CD4-positive, alpha-beta T cell treated with Interleukin-17A for 4 hours (primary cell): Measurements from ENCODE around the gene SORBS1.

Experiments
- DNase-seq: peaks from one replicate; pipeline ENCODE4 v3.0.0-alpha.2; 2020; ENCODE audit warnings: mixed read lengths

SORBS1 gene

DNA sequence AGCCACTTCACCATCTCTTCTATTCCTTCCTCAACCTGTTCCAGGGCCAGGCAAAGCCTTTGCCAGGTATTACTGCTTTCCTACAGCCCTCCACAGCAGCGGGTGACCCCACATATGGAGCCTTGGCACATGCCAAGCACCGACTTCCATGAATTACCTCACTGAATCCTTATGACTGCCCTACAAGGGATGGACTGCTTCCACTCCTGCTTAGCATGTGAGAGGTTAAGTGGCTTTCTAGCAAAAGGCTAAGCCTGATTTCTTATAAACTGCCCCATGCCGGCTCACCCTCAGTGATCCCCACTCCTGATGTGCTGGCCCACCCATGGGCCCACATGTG, 226.4 kb downstream of the SORBS1 start:
- no peak for DNase-seq

DNA sequence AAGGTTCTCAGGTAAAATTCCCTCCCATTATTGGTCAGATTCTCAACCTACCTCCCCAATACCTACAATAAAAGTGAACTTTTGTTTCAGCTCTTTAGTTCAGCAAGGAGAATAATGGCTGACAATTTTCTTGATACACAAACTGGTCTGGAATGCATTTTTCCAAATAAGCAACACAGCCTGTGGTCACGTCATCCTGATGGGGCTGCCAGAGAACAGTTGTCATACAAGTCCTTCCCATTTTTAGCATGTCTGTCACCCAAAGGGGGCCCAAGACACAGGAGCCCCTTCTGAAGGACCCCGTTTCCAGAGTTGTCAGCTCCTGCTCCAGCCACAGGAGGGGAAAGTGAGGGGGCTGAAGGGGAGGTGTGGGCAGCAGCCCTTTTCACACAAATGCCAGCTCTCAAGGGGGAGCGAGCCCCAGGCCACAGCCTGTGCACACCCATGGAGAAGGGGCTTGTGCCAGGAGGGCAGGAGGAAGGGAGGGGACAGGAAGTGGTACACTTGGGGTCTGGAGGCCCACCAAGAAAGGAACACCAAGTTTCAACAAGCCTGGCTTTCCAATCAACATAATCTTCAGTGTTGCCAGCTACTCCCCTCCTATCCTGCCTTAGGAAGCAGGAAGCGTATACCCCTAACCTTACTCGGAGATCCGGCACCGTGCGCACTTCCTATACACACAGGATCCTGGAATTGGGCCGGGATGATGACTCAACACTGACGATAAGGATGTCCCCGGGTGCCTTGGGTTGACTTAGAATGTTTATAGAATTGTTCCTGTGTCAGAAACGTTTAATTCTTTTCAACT, 227.0 kb downstream of the SORBS1 start:
- no peak for DNase-seq

DNA sequence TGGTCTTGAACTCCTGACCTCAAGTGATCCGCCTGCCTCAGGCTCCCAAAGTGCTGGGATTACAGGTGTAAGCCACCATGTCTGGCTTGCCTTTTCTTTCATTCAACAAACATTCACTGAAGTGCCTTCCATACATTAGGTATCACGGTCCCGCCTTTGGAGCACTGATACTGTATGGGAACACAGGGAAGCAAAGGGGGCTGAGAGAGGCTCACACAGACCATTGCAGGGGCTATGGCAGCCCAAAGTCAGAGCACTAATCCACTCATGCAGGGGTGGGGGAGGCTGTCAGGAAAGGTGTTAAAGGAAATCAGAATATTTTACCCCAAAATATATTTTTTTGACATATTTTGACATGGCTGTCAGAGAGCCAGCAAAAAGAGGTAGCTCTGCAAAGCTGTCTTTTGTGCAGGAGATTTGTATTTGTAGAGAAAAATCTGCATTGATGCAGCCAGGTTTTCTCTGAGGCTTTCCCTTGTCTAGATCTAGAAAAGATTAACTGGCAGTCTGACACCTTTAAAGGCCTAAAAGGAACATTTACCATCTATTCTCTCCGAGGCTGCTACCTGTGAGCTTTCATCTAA, 228.4 kb downstream of the SORBS1 start:
- no peak for DNase-seq

DNA sequence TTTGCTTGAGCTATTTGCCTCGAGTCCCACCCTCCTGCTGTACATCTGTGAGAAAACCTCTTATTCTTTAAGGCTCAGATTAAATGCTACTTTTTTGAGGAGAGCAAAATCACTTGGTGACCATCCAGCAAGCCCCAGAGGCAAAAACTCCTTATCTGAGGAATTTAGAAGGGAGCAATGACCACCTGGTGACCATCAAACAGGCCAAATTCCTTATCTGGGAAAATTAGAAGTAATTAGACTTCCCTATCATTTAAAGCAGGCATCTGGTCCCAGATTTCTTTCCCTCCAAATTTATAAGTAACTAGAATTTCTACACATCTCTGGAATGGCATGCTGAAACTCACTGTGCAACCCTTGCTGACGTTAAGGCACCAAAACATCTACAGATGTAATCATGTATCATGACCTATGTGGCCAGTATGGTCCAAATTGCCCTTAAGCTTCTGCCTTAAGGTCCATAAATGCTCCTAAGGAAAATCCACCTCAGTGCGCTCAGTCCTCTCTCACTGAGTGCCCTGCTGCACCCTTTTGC, 229.5 kb downstream of the SORBS1 start:
- DNase-seq, result no peak

DNA sequence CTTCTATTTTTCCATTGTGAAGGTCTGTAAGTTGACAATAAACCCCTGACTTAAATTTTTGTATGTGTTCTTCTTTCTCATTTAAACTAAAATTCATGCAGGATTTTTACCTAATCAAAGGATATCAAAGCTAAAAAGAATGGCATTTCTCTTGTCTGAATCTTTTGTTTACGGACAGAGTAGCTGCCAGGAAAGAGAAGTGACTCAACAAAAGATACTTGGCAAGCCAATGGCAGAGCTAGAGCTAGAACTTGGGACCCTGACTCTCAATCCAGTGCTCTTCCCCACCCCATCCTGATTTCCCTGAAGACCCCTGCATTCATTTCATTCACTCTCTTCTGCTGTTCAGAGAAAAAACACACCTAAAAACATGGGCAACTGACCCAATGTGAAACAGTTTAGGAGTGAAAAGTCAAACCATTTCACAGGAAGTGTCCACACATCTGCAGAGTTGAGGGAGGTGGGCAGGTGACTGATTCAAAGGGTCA, 230.2 kb downstream of the SORBS1 start:
- no peak for DNase-seq

DNA sequence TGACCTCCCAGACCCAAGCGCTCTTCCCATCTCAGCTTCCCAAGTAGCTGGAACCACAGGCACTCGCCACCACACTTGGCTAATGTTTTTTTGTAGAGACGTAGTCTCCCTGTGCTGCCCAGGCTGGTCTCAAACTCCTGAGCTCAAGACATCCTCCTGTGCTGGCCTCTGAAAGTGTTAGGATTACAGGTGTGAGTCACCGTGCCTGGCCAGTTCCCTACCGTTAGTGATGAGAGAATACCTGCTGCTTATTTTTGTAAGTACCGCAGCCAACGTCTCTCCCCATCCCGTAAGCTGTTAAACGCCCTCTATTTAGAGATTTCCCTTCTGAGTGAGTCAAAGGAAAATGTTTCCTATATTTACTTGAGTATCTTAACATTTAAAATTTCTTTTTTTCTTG, 231.9 kb downstream of the SORBS1 start:
- DNase-seq, result no peak

DNA sequence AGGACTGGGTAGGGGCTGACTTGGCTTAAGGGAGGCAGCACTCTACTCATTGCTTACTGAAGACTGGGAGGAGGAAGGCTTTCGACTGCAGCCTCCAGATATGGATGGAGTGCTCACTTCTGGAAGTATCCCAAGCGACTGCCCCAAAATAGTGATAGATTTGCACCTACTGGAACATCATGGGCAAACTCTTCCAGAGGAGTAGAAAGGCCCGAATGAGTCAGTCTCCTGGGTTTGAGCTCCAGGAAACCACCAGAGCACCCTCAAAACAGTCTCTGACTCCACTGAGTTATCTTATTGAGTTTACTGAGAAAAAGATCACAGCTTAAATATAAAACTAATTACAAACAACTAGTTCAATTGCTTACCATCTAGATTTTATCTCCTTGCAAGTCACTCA, 233.2 kb downstream of the SORBS1 start:
- DNase-seq, result no peak

DNA sequence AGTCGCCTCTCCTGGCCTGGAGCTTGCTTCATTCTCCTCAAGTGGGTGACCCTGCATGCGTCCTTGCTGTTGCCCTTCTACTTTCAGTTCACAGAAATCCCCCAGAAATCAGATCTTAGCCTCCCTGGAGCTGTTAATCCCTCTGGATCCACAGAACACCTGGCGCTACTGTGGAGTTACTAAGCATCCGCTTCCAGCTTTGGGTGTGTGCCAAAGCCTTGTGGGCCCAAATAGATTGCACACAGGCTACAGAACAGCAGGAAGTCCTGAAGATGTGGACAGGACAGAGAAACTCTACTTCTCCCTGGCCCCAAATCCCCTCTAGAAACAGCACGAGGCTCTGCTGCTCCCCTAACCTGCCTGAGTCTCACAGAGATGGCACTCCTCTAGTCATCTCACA, 233.8 kb downstream of the SORBS1 start:
- DNase-seq, result no peak

DNA sequence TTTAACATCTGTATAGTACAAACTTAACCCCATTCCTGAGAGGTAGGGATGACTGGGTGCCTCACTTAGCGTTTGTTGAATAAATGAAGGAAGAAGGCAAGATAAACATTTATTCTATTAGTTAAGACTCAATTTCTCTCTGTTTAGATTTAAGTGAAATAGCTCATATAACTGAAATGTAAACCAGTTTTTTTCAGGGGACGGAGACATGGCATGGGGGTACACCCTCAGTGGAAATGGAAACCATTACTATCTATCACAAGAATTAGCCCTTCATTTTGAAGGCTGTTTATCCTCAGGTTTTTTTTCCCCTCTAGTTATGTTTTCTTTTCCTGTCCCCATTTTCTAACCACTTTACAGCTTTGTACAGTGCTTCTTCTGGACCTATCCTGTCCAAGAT, 234.8 kb downstream of the SORBS1 start:
- DNase-seq, result no peak

DNA sequence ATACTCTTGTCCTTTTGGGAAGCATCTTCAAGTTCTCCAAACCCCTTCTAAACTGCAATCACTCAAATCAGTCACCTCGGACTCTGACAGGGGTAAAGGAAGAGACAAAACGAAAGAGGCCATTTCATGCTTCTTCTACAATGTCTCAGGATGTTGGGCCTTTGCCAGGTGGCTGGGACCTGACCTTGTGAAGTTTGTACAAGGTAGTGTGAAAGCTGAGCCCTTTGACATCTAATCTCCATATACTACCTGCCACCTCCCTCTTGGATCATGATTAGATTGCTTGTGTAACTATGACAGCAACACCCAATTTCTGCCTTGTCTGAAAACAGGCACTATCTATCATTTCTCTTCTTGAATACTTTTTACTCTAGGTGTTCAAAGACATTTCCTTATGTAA, 235.3 kb downstream of the SORBS1 start:
- no peak for DNase-seq

DNA sequence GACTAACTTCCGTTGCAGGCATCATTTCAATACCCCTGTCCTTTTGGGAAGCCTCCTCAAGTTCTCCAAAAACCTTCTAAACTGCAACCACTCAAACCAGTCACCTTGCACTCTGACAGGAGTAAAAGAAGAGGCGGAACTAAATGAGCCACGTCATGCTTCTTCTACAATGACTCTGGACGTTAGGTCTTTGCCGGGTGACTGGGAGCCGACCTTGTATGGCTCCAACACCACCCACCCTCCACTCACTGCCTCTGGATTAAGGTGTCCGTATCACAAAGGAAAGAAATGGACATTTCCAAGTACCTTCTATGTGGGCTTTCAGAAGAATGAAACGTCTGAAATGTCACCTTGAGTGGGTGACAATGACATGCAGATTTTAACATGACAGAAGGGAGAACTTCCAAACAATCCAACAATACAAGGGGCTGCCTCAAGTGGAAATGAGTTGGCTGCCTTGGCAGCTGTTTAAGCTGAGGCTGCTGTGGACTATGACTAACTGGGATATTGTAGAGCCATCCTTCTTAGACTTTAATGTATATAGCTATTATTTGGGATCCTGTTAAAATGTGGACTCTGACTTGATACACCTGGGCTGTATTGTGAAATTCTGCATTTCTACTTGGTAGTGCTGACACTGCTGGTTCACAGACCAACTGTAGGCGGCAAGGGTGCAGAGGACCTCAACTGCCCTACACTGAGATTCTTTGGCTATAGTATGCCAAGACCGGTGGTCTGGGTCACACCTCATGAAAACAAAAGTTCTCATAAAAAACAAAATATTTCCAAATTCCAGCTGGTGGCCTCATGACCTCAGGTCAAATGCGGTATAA, 236.5 kb downstream of the SORBS1 start:
- no peak for DNase-seq

DNA sequence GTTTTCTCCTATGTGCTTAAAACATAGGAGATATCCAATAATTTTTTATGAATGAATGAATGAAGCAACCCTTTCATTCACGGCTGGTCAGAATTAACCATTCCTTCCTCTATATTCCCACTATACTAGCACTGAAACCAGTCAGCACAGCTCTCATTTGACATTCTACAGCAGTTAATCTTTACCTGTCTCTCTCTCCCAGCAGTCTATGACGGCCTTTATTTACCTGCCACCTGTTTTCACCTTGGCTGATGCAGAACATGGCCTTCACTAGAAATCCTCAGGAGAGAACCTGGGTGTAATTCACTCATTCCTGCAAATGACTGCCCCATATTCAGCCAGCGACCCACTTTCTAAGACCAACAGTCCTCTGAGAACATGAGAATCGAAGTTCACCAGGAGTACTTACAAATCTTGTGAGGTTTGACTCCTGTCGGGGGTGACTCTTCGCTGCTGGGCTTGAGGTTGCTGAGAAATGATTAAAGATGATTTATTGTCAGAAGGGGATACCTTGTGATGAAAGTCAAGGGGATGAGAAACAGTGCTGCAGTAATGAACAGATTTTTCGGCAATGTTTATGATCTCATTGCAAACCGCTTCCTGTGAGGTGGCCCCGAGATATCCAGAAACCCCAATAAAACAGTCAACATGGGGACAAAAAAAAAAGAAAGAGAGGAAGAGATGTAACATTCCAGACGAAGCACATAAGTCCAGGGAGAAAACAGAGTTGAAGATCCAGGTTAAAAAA, 239.4 kb downstream of the SORBS1 start:
- no peak for DNase-seq

DNA sequence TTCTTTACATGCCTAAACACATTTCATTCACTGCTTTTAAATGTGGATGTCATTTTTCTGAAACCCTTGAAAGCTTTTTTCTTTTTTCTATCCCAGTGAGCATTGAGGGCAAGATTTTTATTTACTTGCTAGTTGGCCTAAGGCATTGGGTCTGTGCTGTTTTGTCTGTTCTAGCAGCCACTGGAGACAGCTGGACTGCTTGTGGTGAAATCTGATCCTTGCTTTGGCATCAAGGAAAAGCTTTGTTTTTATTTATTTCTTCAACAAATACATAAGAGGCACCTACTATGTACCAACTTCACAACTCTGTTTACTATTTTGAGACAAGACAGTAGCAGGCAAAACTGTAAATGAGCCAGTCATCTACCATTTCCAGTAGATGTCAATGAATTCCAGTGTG, 241.9 kb downstream of the SORBS1 start:
- no peak for DNase-seq

DNA sequence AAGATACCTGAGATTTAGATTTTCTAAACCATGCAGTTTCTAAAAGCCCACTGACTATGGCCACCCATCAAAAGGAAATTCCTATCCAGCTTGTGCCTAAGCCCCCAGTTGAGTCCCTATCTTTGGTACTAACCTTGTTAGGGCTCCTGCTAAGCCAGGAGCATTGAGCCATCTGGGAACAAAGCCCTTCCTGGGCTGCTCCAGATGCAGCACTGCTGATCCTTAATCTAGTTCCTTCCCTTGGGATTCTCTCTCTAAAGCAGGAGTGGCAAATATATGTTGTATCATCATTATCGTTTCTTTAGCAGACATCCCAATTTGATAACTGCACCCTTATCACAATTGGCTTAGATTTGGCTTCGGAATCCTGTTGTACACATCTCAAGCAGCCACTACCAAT, 245.7 kb downstream of the SORBS1 start:
- no peak for DNase-seq

DNA sequence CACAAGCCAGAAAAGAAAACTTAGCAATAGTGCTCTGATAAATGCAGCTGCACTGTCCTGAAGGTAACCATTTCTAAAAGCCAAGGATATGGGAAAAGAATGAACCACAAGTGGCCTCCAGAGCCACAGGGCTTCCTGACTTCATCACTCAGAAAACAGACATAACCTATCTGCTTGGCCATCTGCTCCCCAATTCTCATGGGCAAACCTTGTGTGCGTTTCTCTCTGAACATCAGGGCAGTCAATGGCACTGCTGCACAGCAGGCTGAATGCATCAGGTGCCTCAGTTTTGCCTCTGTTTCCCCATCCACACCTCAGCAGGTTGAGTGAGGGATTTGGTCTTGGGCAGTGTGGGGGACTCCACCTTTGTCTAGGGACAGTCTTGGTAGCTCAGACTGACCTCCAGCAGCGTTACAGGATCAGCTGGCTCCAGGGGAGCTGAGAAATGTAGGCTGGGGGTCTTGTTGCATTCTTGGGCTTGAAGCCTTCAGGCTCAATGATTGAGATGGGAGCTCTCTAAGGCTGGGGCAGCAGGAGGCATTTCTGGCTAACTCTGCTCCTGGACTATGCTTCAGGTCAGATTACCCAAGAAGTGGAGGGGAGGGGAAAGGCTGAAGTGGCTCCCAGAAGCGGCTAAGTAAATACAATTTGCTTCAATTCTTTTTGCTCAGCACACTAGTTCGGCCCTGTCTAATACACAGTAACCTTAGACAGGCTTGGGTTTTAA, 246.8 kb downstream of the SORBS1 start:
- DNase-seq, result no peak

DNA sequence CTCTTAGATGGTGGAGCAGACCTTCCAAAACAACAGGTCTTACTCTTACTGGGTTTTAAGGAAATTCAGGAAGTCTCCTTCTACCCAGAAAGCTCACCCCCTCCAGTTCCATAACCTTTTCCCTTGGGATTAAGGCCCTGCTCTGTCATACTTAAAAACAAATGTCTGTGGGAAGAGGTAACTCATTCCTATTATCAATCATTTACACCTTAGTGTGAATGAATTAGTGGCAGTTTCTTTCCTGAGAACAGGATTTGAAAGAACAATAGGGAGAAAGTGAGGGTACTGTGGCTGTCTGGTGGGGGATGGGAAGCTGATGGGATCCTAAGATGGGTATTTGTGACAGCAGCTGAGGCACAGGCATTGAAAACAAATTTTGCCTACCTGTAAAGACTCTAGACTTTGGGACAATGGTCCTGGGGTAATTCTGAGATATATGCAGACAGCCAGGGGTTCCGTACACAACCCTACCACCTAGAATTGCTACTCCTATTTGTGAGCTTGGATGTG, 248.1 kb downstream of the SORBS1 start:
- no peak for DNase-seq

DNA sequence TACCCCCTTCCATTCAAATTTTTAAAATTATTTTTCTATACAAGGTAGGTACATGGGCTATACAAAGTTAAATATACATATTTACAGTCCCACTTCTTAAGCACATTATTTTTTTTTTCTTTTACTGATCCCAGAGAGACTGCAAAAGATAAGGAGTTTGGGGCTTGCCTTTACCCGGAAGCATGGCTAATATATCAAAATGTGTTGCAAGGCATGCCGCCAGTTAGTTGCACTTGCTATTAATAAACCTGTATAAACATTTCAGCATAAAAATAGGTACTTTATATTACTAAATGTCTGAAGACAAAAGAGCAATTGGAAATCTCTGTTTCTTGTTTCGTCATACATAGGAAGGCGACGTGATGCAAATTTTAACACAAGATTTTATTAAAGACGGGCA, 248.9 kb downstream of the SORBS1 start:
- DNase-seq, result no peak

DNA sequence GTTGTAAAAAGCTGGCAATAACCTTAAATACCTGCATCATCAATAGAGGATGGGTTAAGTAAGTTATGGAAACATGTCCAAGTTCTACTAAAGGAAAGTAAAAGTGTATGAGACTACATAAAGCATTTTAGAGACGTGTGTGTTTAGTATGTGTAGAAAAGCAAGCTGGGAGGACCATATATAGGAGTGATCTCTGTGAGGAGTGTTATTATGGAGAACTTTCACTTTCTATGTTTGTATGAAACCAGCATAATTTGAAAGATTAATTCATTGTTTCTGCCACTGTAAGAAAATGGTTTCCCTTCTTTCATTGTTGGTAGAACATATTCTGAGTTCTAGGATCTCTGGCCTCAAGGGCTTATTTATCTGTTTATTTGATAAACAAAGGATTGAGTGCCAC, 251.2 kb downstream of the SORBS1 start:
- no peak for DNase-seq

DNA sequence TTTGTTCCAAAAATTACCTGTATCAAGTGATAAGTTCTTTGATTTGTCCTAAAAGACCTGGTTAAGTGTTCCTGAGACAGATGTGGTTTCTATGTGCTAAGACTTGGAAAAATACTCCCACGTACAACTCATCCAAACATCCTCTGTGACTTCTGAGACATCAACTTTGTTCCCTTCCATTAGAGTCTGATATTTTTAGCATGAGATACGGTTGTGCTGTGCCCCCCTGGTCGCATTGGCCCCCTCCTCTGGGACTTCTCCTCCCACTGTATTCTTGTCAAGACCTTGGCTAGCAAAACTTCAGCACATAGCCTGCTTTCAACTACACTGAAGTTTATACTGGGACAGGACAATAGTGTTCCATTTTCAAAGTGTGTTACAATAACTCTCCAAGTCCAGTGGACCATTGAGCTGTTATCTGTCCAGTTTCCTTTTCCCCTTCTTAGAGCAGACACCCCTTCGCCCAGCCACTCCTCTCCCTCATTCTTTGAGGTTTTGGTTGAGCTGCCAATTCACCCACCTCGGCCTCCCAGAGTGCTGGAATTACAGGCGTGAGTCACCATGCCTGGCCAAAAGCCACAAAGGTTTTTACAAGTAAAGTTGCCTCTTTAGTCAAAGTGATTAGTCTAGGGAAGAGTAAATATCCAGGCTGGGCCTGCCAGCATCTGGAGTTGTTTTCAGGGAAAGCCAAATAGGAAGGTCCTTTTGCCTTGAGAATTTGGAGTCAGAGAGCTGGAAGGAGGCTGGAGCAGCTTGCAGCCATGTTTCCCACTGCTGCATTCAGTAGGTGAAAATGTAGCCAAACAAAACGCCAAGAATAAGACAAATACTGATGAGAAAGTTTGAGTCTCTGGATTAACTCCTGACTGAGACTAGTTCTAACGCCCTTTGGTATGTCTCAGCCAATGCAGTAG, 252.5 kb downstream of the SORBS1 start:
- no peak for DNase-seq

DNA sequence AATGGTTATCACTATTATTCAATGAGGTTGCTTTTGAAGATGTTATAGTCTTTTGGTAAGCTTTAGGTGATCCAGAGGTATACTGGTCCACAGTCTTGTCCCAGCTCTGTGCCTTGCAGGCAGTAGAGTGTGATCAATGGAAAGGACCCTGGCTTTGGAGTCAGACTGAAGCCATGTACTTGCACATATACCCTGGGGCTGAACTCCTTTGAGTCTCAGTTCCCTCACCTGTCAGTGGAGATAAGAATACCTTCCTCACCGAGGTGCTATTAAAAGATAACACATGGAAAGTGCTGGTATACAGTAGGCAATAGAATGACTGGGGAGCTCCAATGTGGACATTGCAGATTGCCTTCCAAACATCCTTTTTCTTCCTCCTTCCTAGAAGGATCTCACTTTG, 254.3 kb downstream of the SORBS1 start:
- no peak for DNase-seq

DNA sequence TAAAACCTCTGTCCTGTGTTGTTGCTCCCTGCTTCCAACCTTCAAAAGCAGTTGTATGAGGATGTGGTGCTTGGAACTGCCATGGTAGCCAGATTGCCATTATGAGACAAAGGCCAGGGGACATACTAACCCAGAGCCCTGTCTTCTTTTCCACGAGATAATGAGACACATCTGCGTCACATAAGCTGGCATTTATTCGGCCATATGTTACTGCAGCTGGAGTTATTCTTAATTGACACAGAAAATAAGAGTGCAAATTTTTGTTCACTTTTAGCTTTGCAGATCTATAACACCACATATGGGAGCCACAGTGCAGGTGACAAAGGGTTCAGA, 254.9 kb downstream of the SORBS1 start:
- DNase-seq, result no peak
